Epithelial cell of proximal tubule (primary cell): ENCODE measurements around the gene UBR4. TPM values are rescaled to one million over a fixed set of nuclear protein-coding genes. Genes with fewer than 3 reads are reported as not detected.

Source experiments
- DNase-seq: peaks from one replicate; pipeline ENCODE4 v3.0.0-alpha.2; 2011; ENCODE audit warnings: low read depth
- H3K4me3 ChIP-seq: 2 replicates; pipeline ENCODE4 v1.5.1; 2011; ENCODE audit warnings: low read depth, mild to moderate bottlenecking, low read length
- total RNA-seq: library from RNA; depleted of rRNA; stranded (reverse); fragments of >200 nt; gene quantifications from 2 replicates; pipeline ENCODE4 v1.2.3, GENCODE V29; 2015
- TF ChIP-seq, protein P1 (sequence below): conservative IDR thresholded peaks from 2 replicates; pipeline ENCODE4 v1.5.1; 2012; ENCODE audit warnings: low read depth, mild to moderate bottlenecking, low read length

Gene UBR4
- total RNA-seq, 1 donor from 2014 or later = 78.3 TPM

DNA sequence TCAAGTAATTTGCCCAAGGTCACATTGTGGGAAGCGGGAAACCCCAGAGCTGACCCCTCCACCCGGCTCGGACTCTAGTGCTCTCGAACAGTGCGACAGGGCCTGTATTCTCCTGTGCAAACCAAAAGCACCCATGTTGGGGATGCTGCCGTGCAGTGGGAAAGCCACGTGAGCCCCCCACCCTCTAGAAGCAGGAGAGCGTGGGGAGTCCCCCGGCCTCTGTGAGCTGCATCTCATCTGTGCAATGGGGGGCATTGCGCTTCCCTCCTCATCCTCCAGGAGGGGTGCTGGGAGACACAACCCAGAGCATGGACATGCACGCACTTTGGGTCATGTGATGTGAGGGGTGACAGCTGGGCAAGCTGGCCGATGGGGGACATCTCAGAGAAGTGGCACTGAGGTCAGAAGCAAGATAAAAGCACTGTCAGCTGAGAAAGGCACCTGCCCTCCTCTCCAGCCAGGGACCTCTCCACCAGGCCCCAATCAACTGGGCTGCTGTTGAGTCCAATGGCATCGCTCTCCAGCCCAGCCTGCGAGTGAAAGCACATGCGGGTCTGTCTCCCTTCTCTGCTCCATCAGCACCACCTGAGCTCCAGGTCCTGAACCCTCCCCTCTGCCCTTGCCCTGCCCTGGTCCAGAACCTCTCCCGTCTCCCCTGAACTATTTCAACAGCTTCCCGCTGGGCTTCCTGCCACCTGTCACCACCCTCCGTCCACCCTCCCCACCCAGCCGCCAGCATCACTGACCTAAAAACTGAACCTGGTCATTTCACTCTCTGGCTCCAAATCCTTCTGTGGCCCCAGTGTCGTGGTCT lies 177.2 kb downstream of the UBR4 start:
- TF ChIP-seq, protein P1, sequence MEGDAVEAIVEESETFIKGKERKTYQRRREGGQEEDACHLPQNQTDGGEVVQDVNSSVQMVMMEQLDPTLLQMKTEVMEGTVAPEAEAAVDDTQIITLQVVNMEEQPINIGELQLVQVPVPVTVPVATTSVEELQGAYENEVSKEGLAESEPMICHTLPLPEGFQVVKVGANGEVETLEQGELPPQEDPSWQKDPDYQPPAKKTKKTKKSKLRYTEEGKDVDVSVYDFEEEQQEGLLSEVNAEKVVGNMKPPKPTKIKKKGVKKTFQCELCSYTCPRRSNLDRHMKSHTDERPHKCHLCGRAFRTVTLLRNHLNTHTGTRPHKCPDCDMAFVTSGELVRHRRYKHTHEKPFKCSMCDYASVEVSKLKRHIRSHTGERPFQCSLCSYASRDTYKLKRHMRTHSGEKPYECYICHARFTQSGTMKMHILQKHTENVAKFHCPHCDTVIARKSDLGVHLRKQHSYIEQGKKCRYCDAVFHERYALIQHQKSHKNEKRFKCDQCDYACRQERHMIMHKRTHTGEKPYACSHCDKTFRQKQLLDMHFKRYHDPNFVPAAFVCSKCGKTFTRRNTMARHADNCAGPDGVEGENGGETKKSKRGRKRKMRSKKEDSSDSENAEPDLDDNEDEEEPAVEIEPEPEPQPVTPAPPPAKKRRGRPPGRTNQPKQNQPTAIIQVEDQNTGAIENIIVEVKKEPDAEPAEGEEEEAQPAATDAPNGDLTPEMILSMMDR = no peak
- H3K4me3 ChIP-seq = no peak overlapping the region
- no peak for DNase-seq

DNA sequence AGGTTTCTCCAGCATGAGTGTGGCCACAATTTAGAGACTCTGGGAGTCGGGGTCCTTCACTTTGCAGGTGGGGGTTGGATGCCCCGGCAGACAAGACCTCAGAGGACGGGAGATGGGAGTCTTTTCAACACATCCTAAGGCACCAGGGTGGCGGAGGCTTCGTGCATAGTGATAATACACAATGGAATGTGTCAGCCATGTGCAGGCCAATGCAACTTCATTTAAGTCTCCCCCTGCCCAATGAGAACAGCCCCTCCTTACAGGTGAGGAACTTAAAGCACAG lies 177.7 kb downstream of the UBR4 start:
- DNase-seq = no peak
- TF ChIP-seq, protein P1 = no peak
- no peak overlapping the region for H3K4me3 ChIP-seq

DNA sequence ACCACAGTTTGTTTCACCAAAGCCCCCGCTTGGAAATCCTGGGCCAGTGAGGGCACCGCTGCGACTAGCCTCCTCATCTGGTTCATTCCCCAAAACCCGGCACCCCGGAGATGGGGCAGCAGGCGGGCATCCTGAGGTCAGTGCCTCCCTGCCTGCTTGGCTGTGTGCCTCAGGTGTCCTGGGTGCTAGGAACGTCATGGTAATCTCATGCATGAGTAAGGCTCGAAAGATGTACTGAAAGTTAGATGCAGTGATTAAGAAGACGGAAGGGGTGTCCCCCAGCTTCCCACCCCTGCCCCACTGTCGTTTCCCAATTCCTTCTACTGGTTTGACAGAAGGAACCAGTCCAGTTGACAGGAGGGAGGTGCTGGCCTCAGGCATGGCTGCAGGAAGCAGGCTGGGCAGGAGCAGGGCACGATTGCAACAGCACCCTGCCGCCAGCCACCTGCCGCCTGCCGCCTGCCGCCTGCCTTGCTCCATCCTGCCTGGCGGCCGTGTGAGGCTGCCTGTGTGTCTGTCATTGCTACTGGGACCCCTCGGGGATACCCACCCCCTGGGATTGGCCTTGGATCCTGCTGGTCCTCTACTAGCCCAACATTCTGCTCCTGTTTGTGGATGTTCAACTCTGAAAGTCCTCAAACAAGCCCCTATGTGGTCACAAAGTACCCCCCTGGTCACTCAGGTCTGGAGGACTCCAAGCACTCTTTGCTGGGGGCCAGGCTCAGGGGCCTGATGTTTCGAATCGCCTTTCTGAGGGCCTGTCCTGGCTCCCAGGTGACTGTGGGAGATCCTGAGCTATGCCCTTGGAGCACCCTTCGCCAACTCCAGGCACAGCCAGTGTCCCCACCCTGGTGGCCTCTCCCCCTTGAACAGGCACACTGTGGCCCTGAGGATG lies 180.6 kb downstream of the UBR4 start:
- no peak overlapping the region for H3K4me3 ChIP-seq
- DNase-seq = no peak
- TF ChIP-seq, protein P1 = no peak

DNA sequence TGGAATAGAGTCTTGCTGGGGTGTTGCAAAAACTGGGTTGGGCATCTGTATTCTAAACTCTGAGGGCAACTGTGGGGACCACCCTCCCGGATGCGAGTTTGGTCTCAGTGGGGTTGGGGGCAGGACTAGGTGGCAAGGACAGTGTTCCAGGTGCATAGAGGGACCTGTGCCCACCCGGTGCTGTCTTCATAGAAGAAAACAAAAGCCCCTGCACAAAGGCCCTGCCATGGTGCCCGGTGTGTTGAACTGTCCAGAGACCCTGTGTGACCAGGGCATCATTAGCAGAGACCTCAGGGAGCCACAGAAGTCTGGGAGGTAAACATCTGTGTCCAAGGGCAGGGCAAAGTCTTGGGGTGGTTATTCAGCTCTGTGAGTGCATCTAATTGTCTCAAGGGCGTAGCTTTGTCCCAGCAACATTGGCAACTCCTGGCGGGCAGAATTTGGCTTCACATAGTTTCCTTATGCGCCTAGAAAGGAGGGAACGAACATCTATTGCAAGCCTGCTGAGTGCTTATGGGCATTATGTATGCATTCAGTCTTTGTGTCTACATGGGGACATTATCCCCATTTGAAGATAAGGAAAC lies 181.4 kb downstream of the UBR4 start:
- no peak for DNase-seq
- H3K4me3 ChIP-seq = no peak overlapping the region
- TF ChIP-seq, protein P1 = no peak

DNA sequence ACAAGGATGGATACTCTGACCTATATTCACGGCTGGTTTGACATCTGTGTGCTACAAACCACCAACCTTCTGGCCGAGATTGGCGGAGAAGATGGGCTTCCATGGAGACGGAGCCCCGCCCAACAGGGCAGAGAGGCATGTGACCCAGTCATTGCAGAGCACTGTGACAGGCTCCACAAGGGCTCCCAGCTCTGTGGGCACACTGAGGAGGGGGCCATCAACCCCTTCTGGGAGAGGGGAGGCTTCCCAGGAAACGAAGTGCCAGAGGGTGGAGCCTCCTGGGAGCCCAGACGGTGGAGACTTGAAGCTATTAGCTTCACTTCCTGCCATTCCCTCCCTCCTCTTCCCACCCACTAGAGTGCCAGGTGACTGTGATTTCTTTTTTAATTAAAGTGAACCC lies 182.0 kb downstream of the UBR4 start:
- no peak for DNase-seq
- no peak overlapping the region for H3K4me3 ChIP-seq
- TF ChIP-seq, protein P1 = no peak

Other genes starting within 250 kb of the UBR4 start
- 28.8 and 60.3 TPM in 2 replicates for gene EMC1, start 41.3 kb upstream of the UBR4 start, total RNA-seq
- 47.2 and 117 TPM in 2 replicates for gene MRTO4, start 41.5 kb upstream of the UBR4 start, total RNA-seq
- gene AKR7A3, start 78.5 kb upstream of the UBR4 start, total RNA-seq = 0.36 and 1.3 TPM in 2 replicates
- 92.4 and 102 TPM in 2 replicates for gene AKR7A2, start 101.9 kb upstream of the UBR4 start, total RNA-seq
- gene SLC66A1, start 102.1 kb upstream of the UBR4 start, total RNA-seq = 21.7 and 23.7 TPM in 2 replicates